Neural cell (in vitro differentiated cells): ENCODE data around the gene LRRC31.

Experiments
- EZH2 ChIP-seq: fragments of 200-600, 300-800 bp; shearing (Covaris generic), sonication (generic); IDR thresholded peaks from 2 replicates; pipeline ENCODE4 v1.6.1; 2014; ENCODE audit warnings: antibody characterized with exemption, low read length, borderline replicate concordance, mild to moderate bottlenecking; ENCODE audit not compliant: insufficient read depth, poor library complexity, severe bottlenecking
- POLR2AphosphoS5 ChIP-seq: IDR thresholded peaks from 2 replicates; pipeline ENCODE4 v1.6.1; 2012
- TAF1 ChIP-seq: IDR thresholded peaks from 2 replicates; pipeline ENCODE4 v1.6.1; 2012; ENCODE audit warnings: low read depth
- TF ChIP-seq, protein P1 (sequence below): fragments of 450-650 bp; IDR thresholded peaks from 2 replicates; pipeline ENCODE4 v1.5.1; 2014; ENCODE audit warnings: antibody characterized with exemption, mild to moderate bottlenecking, moderate library complexity; ENCODE audit not compliant: poor library complexity, severe bottlenecking

GRCh38 chr3:169895072-169895471, 25.3 kb upstream of the LRRC31 start:
- TF ChIP-seq, protein P1, sequence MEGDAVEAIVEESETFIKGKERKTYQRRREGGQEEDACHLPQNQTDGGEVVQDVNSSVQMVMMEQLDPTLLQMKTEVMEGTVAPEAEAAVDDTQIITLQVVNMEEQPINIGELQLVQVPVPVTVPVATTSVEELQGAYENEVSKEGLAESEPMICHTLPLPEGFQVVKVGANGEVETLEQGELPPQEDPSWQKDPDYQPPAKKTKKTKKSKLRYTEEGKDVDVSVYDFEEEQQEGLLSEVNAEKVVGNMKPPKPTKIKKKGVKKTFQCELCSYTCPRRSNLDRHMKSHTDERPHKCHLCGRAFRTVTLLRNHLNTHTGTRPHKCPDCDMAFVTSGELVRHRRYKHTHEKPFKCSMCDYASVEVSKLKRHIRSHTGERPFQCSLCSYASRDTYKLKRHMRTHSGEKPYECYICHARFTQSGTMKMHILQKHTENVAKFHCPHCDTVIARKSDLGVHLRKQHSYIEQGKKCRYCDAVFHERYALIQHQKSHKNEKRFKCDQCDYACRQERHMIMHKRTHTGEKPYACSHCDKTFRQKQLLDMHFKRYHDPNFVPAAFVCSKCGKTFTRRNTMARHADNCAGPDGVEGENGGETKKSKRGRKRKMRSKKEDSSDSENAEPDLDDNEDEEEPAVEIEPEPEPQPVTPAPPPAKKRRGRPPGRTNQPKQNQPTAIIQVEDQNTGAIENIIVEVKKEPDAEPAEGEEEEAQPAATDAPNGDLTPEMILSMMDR = no peak
- TF ChIP-seq TAF1 = no peak
- no peak for TF ChIP-seq EZH2
- no peak for TF ChIP-seq POLR2AphosphoS5
